HL-60 (cell line): Measurements from ENCODE around the gene ACAD9.

Experiments
- DNase-seq, 2 experiments: peaks; one replicate each; pipeline ENCODE4 v3.0.0-alpha.2; 2010 to 2020; ENCODE audit warnings: low read depth in 1 of 2, low spot score in 1 of 2
- H3K27ac ChIP-seq: fragments of 250-450 bp; sonication (Bioruptor Pico); replicated peaks from 2 replicates; pipeline ENCODE4 v1.5.1; 2020; ENCODE audit warnings: mild to moderate bottlenecking, moderate library complexity
- H3K27me3 ChIP-seq: fragments of 250-450 bp; sonication (Bioruptor Pico); 2 replicates; pipeline ENCODE4 v1.5.1; 2021; ENCODE audit warnings: mild to moderate bottlenecking, moderate library complexity; ENCODE audit not compliant: insufficient read depth, poor library complexity, severe bottlenecking
- H3K4me3 ChIP-seq: replicated peaks from 2 replicates; pipeline ENCODE4 v1.5.1; 2011; ENCODE audit warnings: mild to moderate bottlenecking, control low read depth, low read length; ENCODE audit not compliant: insufficient read depth
- GABPA ChIP-seq: IDR thresholded peaks from 2 replicates; pipeline ENCODE4 v1.6.1; 2012; ENCODE audit warnings: low read depth
- POLR2AphosphoS5 ChIP-seq: IDR thresholded peaks from 2 replicates; pipeline ENCODE4 v1.6.1; 2012; ENCODE audit warnings: low read depth
- SPI1 ChIP-seq: IDR thresholded peaks from 2 replicates; pipeline ENCODE4 v1.6.1; 2012; ENCODE audit warnings: low read depth, mild to moderate bottlenecking, borderline replicate concordance
- TF ChIP-seq, protein P1 (sequence below): IDR thresholded peaks from 2 replicates; pipeline ENCODE4 v1.6.1; 2012; ENCODE audit warnings: low read depth; ENCODE audit not compliant: insufficient replicate concordance
- TF ChIP-seq, protein P2 (sequence below): IDR thresholded peaks from one replicate; pipeline ENCODE4 v1.5.1; 2011; ENCODE audit warnings: low read length, control low read depth, inconsistent platforms; ENCODE audit not compliant: insufficient read depth

Gene ACAD9

DNA sequence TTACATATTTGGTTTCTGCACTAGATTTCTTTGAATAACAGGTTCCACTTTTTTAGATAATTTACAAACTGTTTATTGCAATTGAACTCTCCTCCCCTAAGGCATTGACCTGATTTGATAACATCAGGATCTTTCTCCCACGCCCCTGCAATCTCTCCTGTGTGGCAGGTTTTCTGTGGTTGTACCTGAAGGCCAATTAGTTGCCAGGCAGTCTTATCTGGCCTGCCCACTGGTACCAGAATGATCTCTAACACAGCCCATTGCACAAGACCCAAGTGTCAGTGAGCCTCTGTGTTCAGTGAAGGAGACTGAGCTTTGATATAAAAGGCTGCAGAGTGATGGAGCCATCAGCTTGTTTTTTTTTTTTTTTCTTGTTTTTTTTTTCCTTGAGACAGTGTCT lies 3.3 kb downstream of the ACAD9 start:
- TF ChIP-seq, protein P1, sequence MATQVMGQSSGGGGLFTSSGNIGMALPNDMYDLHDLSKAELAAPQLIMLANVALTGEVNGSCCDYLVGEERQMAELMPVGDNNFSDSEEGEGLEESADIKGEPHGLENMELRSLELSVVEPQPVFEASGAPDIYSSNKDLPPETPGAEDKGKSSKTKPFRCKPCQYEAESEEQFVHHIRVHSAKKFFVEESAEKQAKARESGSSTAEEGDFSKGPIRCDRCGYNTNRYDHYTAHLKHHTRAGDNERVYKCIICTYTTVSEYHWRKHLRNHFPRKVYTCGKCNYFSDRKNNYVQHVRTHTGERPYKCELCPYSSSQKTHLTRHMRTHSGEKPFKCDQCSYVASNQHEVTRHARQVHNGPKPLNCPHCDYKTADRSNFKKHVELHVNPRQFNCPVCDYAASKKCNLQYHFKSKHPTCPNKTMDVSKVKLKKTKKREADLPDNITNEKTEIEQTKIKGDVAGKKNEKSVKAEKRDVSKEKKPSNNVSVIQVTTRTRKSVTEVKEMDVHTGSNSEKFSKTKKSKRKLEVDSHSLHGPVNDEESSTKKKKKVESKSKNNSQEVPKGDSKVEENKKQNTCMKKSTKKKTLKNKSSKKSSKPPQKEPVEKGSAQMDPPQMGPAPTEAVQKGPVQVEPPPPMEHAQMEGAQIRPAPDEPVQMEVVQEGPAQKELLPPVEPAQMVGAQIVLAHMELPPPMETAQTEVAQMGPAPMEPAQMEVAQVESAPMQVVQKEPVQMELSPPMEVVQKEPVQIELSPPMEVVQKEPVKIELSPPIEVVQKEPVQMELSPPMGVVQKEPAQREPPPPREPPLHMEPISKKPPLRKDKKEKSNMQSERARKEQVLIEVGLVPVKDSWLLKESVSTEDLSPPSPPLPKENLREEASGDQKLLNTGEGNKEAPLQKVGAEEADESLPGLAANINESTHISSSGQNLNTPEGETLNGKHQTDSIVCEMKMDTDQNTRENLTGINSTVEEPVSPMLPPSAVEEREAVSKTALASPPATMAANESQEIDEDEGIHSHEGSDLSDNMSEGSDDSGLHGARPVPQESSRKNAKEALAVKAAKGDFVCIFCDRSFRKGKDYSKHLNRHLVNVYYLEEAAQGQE = no peak
- no peak for TF ChIP-seq SPI1
- no peak for TF ChIP-seq POLR2AphosphoS5
- no peak for TF ChIP-seq GABPA
- TF ChIP-seq, protein P2, sequence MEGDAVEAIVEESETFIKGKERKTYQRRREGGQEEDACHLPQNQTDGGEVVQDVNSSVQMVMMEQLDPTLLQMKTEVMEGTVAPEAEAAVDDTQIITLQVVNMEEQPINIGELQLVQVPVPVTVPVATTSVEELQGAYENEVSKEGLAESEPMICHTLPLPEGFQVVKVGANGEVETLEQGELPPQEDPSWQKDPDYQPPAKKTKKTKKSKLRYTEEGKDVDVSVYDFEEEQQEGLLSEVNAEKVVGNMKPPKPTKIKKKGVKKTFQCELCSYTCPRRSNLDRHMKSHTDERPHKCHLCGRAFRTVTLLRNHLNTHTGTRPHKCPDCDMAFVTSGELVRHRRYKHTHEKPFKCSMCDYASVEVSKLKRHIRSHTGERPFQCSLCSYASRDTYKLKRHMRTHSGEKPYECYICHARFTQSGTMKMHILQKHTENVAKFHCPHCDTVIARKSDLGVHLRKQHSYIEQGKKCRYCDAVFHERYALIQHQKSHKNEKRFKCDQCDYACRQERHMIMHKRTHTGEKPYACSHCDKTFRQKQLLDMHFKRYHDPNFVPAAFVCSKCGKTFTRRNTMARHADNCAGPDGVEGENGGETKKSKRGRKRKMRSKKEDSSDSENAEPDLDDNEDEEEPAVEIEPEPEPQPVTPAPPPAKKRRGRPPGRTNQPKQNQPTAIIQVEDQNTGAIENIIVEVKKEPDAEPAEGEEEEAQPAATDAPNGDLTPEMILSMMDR = no peak
- H3K27me3 ChIP-seq = no peaks in the 10 kb centered on the region
- H3K4me3 ChIP-seq = no peak overlapping the region
- DNase-seq = no peak
- no peak overlapping the region for H3K27ac ChIP-seq

DNA sequence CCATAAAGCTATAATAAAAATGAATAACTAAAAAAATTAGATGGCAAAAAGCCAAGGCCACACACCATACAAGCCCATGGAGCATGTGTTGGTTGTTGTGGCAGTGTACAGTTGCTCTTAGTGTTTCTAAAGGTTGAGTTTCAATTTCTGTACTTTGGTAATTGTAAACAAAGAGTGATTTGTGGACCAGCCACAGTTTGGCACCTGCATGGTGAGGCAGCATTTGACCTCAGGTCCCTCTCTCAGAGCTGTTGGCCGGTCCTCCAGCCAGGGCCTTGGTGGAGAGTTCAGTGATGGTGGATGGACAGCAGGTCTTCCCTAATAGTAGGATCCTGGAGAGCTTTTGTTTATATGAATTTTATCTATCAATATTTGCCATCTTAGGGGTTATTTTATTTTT lies 5.6 kb downstream of the ACAD9 start:
- no peak for TF ChIP-seq SPI1
- no peak for TF ChIP-seq GABPA
- no peak for TF ChIP-seq POLR2AphosphoS5
- Histone ChIP-seq H3K4me3 (no peak overlapping the region), H3K27me3 (no peaks in the 10 kb centered on the region), H3K27ac (no peak overlapping the region)
- no peak for DNase-seq

DNA sequence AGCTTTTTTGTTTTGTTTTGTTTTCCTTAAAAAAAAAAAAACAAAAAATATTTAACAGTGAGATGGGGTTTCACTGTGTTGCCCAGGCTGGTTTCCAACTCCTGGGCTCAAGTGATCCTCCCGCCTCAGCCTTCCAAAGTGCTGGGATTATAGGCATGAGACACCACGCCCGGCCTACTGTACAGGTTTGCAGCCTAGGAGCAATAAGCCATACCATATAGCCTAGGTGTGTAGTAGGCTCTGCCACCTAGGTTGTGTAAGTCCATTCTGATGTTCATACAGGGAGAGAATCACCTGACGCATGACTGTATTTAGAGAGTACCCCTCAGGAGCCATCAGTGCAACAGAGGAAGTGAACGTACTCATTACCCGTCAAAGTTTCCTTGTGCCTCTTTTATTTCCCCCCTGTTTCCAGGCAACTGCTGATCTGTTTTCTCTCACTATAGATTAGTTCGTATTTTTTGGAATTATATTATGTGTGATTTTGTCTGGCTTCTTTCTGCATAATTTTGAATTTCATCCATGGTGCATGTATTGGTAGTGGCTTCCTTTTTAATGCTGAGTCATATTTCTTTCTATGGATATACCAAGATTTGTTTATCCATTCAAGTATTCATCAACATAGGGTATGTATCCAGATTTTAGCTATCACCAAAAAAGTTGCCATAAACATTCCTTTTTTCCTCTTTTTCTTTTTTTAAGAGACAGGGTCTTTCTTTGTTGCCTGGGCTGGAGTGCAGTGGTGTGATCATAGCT lies 9.9 kb downstream of the ACAD9 start:
- Histone ChIP-seq H3K4me3 (no peak overlapping the region), H3K27me3 (no peaks in the 10 kb centered on the region), H3K27ac (no peak overlapping the region)
- TF ChIP-seq SPI1 = no peak
- no peak for TF ChIP-seq GABPA
- TF ChIP-seq, protein P1 = no peak
- TF ChIP-seq, protein P2 = no peak
- TF ChIP-seq POLR2AphosphoS5 = no peak
- DNase-seq = no peak

DNA sequence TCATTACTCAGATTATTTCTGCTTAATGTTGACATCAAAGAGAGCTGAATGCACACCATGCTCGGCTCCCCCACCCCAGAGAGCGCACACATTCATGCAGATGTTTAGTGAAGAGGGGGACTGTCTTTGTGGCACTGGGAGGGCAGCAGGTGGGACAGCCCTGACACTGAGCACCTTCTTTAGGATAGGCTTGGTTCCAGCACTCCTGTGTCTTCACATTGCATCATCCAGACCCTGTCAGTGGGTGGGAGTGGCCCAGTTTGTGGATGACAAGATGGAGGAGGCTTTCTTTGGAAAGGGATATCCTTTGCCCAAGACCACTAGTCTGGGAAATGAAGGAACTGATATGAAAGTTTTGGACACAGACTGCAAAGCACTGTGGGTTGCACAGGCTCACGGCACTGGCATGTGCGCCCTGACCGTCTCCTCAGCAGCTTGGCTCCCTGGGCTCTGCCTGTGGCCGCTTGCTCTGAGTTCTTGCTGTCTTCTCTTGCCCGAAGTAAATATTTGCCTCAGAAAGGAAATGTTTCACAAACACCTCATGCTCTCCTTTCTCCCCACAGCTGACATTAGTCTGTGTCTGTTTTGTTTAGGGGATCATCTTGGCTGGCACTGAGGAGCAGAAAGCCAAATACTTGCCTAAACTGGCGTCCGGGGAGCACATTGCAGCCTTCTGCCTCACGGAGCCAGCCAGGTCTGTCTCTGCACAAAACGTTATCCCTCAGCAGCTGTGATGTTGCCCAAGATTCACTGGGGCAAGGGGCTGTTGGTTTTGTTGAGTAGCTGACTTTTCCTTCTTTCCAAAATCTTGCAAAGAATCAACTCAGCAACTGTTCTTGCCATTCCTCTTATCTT lies 16.6 kb downstream of the ACAD9 start:
- no peak for DNase-seq
- H3K4me3 ChIP-seq = no peak overlapping the region
- no peak for TF ChIP-seq GABPA
- no peak for TF ChIP-seq SPI1
- TF ChIP-seq, protein P2 = no peak
- no peak for TF ChIP-seq POLR2AphosphoS5
- TF ChIP-seq, protein P1 = no peak
- no peaks in the 10 kb centered on the region for H3K27me3 ChIP-seq
- no peak overlapping the region; the same call in 1 of the 2 replicates for H3K27ac ChIP-seq
